NCI-H1048 (cell line): ENCODE data around the gene ZNF223.
A peak's percentile ranks its signal among the peaks of the same experiment; 100 is the strongest.

Experiments
- DNase-seq: peaks from one replicate; lab custom pipeline; 2025; lab: John Stamatoyannopoulos, UW

Gene ZNF223

GRCh38 chr19:44051650-44052402, at the start of gene ZNF223:
Gene ZNF223 (plus strand): TSS chr19:44052036. CDS start chr19:44055177, 3,141 bp downstream.
- DNase-seq: no peak

DNA sequence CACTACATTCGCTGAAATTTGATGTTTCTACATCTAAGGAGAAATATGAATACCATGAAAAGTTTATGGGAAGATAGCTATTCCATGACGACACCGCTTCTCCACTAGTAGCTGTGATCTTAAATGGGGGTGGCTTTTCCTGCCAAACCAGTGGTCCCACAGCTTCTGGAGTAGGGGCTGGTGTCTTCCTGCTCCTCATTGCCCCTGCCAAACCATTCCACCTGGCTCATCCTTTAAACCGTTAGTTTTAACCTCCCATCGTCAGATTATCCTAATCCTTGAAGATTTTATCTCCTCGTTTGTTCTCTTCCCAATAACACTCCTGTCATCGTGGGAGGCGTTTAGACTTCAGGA, 49.6 kb upstream of the ZNF223 start:
- no peak for DNase-seq

- peak; percentile 77 for DNase-seq
Observed at GRCh38 chr19:44002566-44003460, 49.0 kb upstream of the ZNF223 start, which contains the start of gene ZNF230. Gene ZNF230 (plus strand): TSS chr19:44002957. CDS start chr19:44007079, 4,122 bp downstream.

GRCh38 chr19:44003461-44004009, 48.3 kb upstream of the ZNF223 start:
- no peak for DNase-seq

DNA sequence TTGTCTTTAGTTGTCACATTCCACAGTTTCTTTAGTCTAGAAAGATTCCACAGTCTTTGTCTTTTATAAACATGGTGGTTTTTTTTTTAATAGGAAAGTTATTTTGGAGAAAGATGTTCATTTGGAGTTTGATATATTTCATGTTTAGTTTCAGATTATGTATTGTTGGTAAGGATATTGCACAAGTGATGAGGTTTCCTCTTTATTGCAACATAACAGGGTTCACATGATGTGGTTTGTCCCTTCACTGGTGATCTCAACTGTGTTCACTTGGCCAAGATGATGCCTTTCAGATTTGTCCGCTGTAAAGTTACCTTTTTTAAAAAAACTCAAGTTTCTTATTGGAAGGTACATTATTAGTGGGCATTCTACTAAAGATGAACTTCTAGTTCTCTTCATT, 45.9 kb upstream of the ZNF223 start:
- no peak for DNase-seq

DNA sequence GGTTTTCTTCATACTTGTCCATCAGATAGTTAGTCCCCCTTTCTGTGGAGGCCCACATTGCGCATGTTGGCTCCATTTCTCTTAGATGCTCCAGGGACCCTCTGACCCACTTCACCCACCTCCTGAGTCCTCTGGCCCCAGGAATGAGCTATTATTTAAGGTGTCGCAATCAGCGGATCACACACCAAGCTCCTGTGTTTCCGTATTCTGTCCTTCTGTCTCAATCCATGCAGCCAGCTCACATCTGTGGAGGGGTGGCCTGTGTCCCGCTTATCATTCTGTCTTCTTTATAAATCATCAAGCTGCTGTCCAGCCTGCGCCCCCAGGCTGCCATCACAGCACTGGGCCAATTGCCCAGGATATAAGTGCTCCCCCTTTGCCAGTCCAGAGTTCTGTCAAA, 44.4 kb upstream of the ZNF223 start:
- DNase-seq: no peak

DNA sequence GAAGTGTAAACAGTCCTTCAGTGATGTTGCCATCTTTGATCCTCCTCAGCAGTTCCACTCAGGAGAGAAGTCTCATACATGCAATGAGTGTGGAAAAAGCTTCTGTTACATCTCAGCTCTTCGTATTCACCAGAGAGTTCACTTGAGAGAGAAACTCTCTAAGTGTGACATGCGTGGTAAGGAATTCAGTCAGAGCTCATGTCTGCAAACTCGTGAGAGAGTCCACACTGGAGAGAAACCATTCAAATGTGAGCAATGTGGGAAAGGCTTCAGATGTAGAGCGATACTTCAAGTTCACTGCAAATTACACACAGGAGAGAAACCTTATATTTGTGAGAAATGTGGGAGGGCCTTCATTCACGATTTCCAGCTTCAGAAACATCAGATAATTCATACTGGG, 41.4 kb upstream of the ZNF223 start:
- no peak for DNase-seq

GRCh38 chr19:44019498-44019897, 32.3 kb upstream of the ZNF223 start:
- no peak for DNase-seq

GRCh38 chr19:44021221-44021620, 30.6 kb upstream of the ZNF223 start:
- DNase-seq: no peak

- DNase-seq: no peak
Observed at GRCh38 chr19:44024900-44025216, 27.0 kb upstream of the ZNF223 start.

DNA sequence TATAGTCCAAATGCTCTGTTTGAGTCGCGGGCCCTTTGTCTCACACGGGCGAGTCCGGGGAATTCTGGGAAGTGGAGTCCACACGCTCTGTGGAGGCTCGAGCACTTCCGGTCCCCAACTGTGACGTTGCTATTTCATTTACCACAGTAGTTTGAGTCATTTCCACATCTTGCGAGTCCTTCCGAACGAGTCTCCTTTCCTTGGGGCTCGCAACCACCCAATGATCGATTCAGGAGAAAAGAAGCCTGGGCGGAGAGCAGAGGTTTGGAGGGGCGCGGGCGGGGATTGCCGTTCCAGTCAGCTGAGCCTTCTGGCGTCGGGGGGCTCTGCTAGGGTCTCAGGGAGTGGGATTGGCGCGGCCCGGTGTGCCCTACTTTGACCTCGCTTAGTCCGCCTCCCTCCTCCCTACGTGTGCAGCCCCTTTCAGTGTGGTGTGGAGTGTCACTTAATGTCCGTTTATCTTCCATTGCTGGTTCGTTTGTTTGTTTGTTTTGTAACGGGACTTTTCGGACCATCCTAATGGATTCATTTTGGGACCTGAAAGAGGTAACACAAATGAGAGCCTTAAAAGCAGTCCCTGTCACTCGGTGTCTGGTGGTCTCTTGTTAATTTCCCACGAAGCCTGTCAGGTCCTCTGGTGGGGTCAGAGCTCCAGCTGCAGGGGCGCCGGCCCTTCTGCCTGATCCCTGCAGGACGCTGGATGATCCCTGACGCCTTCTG, 26.5 kb upstream of the ZNF223 start, which contains the start of gene ZNF222:
ZNF222 (plus strand) TSS at position 163 of the 720 bp plus-strand sequence; CDS start at position 221, 58 bp downstream.
- no peak for DNase-seq

- no peak for DNase-seq
Observed at GRCh38 chr19:44026622-44027021, 25.2 kb upstream of the ZNF223 start.

DNA sequence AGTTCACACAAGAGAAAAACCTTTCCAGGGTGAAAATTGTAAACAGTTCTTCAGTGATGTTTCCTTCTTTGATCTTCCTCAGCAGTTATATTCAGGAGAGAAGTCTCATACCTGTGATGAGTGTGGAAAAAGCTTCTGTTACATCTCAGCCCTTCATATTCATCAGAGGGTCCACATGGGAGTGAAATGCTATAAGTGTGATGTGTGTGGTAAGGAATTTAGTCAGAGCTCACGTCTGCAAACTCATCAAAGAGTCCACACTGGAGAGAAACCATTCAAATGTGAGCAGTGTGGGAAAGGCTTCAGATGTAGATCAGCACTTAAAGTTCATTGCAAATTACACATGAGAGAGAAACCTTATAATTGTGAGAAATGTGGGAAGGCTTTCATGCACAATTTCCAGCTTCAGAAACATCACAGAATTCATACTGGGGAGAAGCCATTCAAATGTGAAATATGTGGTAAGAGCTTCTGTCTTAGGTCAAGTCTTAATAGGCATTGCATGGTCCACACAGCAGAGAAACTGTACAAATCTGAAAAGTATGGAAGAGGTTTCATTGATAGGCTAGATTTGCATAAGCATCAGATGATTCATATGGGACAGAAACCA, 19.7 kb upstream of the ZNF223 start:
- DNase-seq: no peak

- no peak for DNase-seq
Observed at GRCh38 chr19:44042147-44042546, 9.7 kb upstream of the ZNF223 start.

- no peak for DNase-seq
Observed at GRCh38 chr19:44050740-44051649, 841 bp upstream of the ZNF223 start.

- no peak for DNase-seq
Observed at GRCh38 chr19:44055870-44056269, 4.0 kb downstream of the ZNF223 start.

GRCh38 chr19:44059229-44059628, 7.4 kb downstream of the ZNF223 start:
- no peak for DNase-seq

DNA sequence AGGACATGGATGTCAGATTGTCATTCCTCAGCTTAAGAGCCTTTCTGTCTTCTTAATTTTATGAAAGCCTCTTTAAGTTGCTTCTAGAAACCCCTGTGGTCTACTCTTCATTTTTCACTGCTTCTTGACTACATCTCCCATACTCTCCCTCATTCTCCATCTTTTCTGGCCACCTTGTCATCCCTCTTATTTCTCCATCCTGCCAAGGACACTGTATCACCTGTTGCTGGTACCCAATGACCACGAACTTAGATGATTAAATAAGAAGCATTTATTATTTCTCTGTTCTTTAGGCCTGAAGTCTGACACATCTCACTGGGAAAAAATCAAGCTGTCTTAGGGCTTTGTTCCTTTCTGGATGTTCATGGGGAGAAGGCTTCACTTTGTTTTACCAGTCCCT, 9.2 kb downstream of the ZNF223 start:
- DNase-seq: no peak

DNA sequence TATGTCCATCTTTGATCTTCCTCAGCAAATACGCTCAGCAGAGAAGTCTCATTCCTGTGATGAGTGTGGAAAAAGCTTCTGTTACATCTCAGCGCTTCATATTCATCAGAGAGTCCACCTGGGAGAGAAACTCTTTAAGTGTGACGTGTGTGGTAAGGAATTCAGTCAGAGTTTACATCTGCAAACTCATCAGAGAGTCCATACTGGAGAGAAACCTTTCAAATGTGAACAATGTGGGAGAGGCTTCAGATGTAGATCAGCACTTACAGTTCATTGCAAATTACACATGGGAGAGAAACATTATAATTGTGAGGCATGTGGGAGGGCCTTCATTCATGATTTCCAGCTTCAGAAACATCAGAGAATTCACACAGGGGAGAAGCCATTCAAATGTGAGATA, 14.5 kb downstream of the ZNF223 start:
- DNase-seq: no peak

DNA sequence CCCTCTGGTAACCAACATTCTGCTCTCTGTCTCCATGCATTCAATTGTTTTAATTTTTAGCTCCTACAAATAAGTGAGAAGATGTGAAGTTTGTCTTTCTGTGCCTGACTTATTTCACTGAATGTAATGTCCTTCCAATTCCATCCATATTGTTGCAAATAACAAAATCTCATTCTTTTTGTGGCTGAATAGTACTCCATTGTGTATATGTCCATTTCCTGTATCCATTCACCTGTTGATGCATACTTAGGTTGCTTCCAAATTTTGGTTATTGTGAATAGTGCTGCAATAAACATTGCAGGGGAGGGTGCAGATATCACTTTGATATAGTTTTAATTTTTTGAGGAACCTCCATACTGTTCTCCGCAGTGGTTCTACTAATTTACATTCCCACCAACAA, 17.6 kb downstream of the ZNF223 start:
- DNase-seq: no peak
